Nephron (organoid): Measurements from ENCODE around the gene MAB21L1.

Source experiments
- H3K27ac Mint-ChIP-seq, 3 experiments: 2 replicates each; pipeline ENCODE4 v1.8.0; 2020; ENCODE audit warnings: mixed read lengths in 3 of 3, mild to moderate bottlenecking in 2 of 3, moderate library complexity in 1 of 3
- H3K27me3 Mint-ChIP-seq: 2 replicates; pipeline ENCODE4 v1.8.0; 2021; ENCODE audit warnings: low read depth, mild to moderate bottlenecking, moderate library complexity, mixed read lengths
- H3K36me3 Mint-ChIP-seq: 2 replicates; pipeline ENCODE4 v1.8.0; 2020; ENCODE audit warnings: low read depth, mixed read lengths
- H3K4me1 Mint-ChIP-seq: 2 replicates; pipeline ENCODE4 v1.8.0; 2020; ENCODE audit warnings: mixed read lengths
- H3K4me3 Mint-ChIP-seq, 3 experiments: 2 replicates each; pipeline ENCODE4 v1.8.0; 2020; ENCODE audit warnings: mild to moderate bottlenecking in 3 of 3, mixed read lengths in 3 of 3, moderate library complexity in 2 of 3
- H3K9me3 Mint-ChIP-seq: 2 replicates; pipeline ENCODE4 v1.8.0; 2020; ENCODE audit warnings: mixed read lengths
- TF ChIP-seq, protein P1 (sequence below), 3 experiments: fragments of 200-600 bp; sonication (generic); IDR thresholded peaks; one replicate each; pipeline ENCODE4 v1.5.0; 2021; ENCODE audit warnings: antibody characterized with exemption in 3 of 3; ENCODE audit not compliant: unreplicated experiment in 3 of 3

Gene MAB21L1

DNA sequence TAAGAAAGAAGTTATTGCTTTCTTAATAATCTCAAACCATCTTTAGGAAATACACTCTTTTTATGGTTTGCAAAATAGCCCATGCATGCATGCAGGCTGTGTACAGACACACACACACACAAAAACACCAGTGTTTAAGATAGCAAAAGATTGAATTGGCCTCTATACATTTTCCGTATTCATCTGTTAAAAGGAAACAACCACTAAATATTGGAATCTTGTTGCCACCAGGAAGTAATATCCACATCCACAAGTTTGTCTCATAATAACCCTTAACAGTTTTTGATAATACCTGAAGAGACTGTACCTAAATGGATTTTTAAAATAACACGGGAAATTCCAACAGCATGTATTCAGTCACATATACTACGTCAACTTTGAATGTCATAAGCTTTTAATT lies 7.3 kb upstream of the MAB21L1 start:
- H3K36me3 Mint-ChIP-seq = no peaks in the 10 kb centered on the region
- no peaks in the 10 kb centered on the region for H3K4me1 Mint-ChIP-seq
- peaks cover 32% of the 10 kb centered on the region for H3K27me3 Mint-ChIP-seq
- H3K9me3 Mint-ChIP-seq = no peaks in the 10 kb centered on the region
- no peak overlapping the region for H3K27ac Mint-ChIP-seq
- TF ChIP-seq, protein P1, sequence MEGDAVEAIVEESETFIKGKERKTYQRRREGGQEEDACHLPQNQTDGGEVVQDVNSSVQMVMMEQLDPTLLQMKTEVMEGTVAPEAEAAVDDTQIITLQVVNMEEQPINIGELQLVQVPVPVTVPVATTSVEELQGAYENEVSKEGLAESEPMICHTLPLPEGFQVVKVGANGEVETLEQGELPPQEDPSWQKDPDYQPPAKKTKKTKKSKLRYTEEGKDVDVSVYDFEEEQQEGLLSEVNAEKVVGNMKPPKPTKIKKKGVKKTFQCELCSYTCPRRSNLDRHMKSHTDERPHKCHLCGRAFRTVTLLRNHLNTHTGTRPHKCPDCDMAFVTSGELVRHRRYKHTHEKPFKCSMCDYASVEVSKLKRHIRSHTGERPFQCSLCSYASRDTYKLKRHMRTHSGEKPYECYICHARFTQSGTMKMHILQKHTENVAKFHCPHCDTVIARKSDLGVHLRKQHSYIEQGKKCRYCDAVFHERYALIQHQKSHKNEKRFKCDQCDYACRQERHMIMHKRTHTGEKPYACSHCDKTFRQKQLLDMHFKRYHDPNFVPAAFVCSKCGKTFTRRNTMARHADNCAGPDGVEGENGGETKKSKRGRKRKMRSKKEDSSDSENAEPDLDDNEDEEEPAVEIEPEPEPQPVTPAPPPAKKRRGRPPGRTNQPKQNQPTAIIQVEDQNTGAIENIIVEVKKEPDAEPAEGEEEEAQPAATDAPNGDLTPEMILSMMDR (IDR thresholded peaks at IDR 0.05; ENCODE audit: unreplicated experiment in 3 of 3) = no peak
- no peak overlapping the region for H3K4me3 Mint-ChIP-seq

DNA sequence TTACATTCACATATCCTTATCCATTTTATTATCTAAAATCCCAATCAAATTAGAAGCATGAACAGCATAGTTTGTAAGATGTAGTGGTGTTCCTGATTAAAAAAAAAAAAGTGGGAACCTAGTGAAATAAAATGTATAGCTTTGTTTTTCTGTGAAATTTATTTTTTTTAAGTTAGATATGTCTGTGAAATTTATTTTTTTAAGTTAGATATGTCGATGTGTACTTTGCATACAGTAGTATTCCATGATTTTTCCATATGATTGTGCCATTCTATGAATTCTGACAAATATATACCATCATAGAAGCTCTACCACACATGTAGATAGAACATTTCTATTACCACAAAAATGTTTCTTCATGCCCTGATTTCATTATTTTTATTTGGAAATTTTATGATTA lies 6.0 kb upstream of the MAB21L1 start:
- H3K9me3 Mint-ChIP-seq = no peaks in the 10 kb centered on the region
- no peaks in the 10 kb centered on the region for H3K36me3 Mint-ChIP-seq
- TF ChIP-seq, protein P1 (IDR thresholded peaks at IDR 0.05; ENCODE audit: unreplicated experiment in 3 of 3) = no peak
- no peak overlapping the region for H3K4me3 Mint-ChIP-seq
- H3K4me1 Mint-ChIP-seq = no peaks in the 10 kb centered on the region
- H3K27me3 Mint-ChIP-seq = peaks cover 45% of the 10 kb centered on the region
- no peak overlapping the region for H3K27ac Mint-ChIP-seq

DNA sequence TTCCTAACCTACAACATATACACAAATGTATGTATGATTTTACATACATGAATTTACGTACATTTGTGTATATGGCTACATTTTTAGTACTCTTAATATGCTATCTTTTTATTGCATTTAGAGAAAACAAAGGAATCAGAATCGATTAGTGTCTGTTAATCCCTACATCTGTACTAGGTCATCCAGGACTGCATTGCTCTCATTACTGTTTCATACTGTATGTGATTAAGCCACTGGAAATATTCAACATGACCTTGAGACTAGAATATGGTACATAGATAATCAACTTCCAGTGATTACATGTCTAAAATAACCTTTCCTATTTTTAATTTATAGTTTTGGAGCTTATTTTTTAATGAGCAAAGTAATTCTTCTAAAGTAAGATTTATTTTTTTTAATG lies 5.3 kb upstream of the MAB21L1 start:
- peaks cover 52% of the 10 kb centered on the region for H3K27me3 Mint-ChIP-seq
- H3K27ac Mint-ChIP-seq = no peak overlapping the region
- TF ChIP-seq, protein P1 (IDR thresholded peaks at IDR 0.05; ENCODE audit: unreplicated experiment in 3 of 3) = no peak
- no peaks in the 10 kb centered on the region for H3K9me3 Mint-ChIP-seq
- no peaks in the 10 kb centered on the region for H3K36me3 Mint-ChIP-seq
- peaks cover 4% of the 10 kb centered on the region for H3K4me1 Mint-ChIP-seq
- no peak overlapping the region for H3K4me3 Mint-ChIP-seq

DNA sequence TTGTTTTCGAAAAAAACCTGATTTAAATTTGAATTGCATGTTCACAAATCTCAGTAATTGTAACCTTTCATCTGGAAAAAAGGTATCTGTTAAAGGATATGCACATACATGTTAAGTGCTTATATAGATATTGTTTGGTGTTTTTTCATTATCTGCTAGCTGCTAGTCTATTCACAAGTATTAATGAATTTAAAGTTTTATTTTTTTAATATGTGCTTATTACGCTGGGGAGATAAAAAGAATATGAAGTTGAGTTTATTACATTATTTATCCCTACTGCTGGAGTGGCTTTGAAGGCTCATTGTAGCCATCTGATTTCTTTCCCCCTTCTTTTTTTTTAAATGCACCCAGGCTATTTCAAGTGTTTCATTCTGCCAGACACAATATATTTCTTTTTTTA lies 3.9 kb upstream of the MAB21L1 start:
- H3K9me3 Mint-ChIP-seq = no peaks in the 10 kb centered on the region
- H3K4me1 Mint-ChIP-seq = peaks cover 18% of the 10 kb centered on the region
- H3K36me3 Mint-ChIP-seq = peaks cover 6% of the 10 kb centered on the region
- TF ChIP-seq, protein P1 (IDR thresholded peaks at IDR 0.05; ENCODE audit: unreplicated experiment in 3 of 3) = no peak
- no peak overlapping the region for H3K4me3 Mint-ChIP-seq
- H3K27ac Mint-ChIP-seq = no peak overlapping the region
- H3K27me3 Mint-ChIP-seq = peaks cover 66% of the 10 kb centered on the region

DNA sequence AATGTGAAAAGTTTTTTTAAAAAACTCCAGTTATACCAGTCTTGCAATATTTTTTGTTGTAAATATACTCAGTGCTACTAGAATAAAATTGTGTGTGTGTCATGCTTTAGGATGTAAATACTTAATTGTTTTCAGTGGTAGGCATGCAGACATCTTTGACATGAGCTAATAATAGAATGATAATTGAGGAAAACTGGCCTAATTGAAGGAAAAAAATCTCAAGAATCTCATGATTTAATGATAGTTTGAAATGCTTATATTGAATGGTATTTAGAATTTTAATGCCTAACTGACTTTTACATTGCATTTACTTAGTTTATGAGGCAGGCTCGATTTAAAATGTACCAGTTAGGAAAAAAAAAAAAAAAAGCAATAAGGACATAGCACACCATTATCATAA lies 3.2 kb upstream of the MAB21L1 start:
- H3K4me3 Mint-ChIP-seq = no peak overlapping the region
- TF ChIP-seq, protein P1 (IDR thresholded peaks at IDR 0.05; ENCODE audit: unreplicated experiment in 3 of 3) = no peak
- H3K4me1 Mint-ChIP-seq = peaks cover 22% of the 10 kb centered on the region
- H3K27ac Mint-ChIP-seq = no peak overlapping the region
- H3K9me3 Mint-ChIP-seq = no peaks in the 10 kb centered on the region
- peaks cover 70% of the 10 kb centered on the region for H3K27me3 Mint-ChIP-seq
- peaks cover 6% of the 10 kb centered on the region for H3K36me3 Mint-ChIP-seq

DNA sequence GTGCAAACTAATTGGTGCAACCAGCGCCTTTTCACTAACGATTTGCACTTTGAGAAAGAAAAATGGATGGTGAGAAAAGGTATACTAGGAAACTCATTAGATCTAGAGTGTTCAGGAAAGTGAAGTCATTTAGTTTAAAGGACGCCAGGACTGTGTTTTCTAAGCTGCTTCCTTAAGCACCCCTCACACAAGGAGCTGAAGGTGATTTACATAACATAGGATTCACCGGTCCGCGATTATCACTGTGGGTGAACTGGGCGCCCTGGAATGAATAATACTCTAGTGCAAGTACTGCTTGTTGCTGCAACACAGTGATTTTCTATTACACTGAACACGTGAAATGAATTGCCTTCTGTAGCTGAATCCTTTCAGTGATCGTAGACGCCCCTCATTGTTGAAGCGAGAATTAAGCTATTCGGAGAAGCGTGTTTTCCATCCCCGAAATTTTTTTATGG lies 2.6 kb upstream of the MAB21L1 start:
- TF ChIP-seq, protein P1 (IDR thresholded peaks at IDR 0.05; ENCODE audit: unreplicated experiment in 3 of 3) = no peak
- H3K9me3 Mint-ChIP-seq = no peaks in the 10 kb centered on the region
- peak overlapping the region in 1 of 3 experiments; percentile 83 for H3K4me3 Mint-ChIP-seq

More for the DNA sequence above, 2.6 kb upstream of the MAB21L1 start:
- Mint-ChIP-seq H3K4me1 (peaks cover 26% of the 10 kb centered on the region), H3K36me3 (peaks cover 6% of the 10 kb centered on the region), H3K27ac (no peak overlapping the region), H3K27me3 (peaks cover 76% of the 10 kb centered on the region)
